Mesothelial cell of epicardium (in vitro differentiated cells): ENCODE measurements around the gene PPP1R7. TPM values are rescaled to one million over a fixed set of nuclear protein-coding genes. Genes with fewer than 3 reads are reported as not detected.
A peak's percentile ranks its signal among the peaks of the same experiment; 100 is the strongest.

Experiments used
- DNase-seq, 2 experiments: peaks; one replicate each; pipeline ENCODE4 v3.0.0; 2021; ENCODE audit warnings: low spot score in 2 of 2; ENCODE audit not compliant: unreplicated experiment in 2 of 2
- H3K27ac Mint-ChIP-seq: 2 replicates; pipeline ENCODE4 v1.8.0; 2021; ENCODE audit warnings: mixed read lengths
- H3K27me3 Mint-ChIP-seq: 2 replicates; pipeline ENCODE4 v1.8.0; 2021; ENCODE audit warnings: low read depth, mixed read lengths
- H3K36me3 Mint-ChIP-seq: 2 replicates; pipeline ENCODE4 v1.8.0; 2021; ENCODE audit warnings: mixed read lengths
- H3K4me1 Mint-ChIP-seq: 2 replicates; pipeline ENCODE4 v1.8.0; 2021; ENCODE audit warnings: mixed read lengths
- H3K4me3 Mint-ChIP-seq: 2 replicates; pipeline ENCODE4 v1.8.0; 2021; ENCODE audit warnings: mild to moderate bottlenecking, moderate library complexity, mixed read lengths
- H3K9me3 Mint-ChIP-seq: 2 replicates; pipeline ENCODE4 v1.8.0; 2021; ENCODE audit warnings: mixed read lengths
- CTCF ChIP-seq: fragments of 200-600 bp; sonication (generic); IDR thresholded peaks from one replicate; pipeline ENCODE4 v1.5.0; 2021; ENCODE audit warnings: antibody characterized with exemption; ENCODE audit not compliant: unreplicated experiment
- total RNA-seq: library from RNA; stranded (reverse); gene quantifications from 3 replicates; pipeline ENCODE4 v1.2.1, GENCODE V29; 2021

Gene PPP1R7
- total RNA-seq, 1 donor from 2014 or later = 37.3 TPM

GRCh38 chr2:241216211-241216761, 66.0 kb downstream of the PPP1R7 start:
- no peak overlapping the region for H3K27ac Mint-ChIP-seq
- peaks cover 15% of the 10 kb centered on the region for H3K4me1 Mint-ChIP-seq
- peaks cover 2% of the 10 kb centered on the region for H3K36me3 Mint-ChIP-seq
- no peak for TF ChIP-seq CTCF
- H3K4me3 Mint-ChIP-seq = peak overlapping the region; percentile 71
- DNase-seq = no peak
- no peaks in the 10 kb centered on the region for H3K9me3 Mint-ChIP-seq
- H3K27me3 Mint-ChIP-seq = peaks cover 18% of the 10 kb centered on the region

GRCh38 chr2:241217320-241218031, 67.2 kb downstream of the PPP1R7 start:
- peaks cover 12% of the 10 kb centered on the region for H3K27me3 Mint-ChIP-seq
- H3K4me3 Mint-ChIP-seq = peak overlapping the region; percentile 71
- H3K9me3 Mint-ChIP-seq = no peaks in the 10 kb centered on the region
- peaks cover 15% of the 10 kb centered on the region for H3K4me1 Mint-ChIP-seq
- peak; percentile 58 to 71 for DNase-seq
- H3K27ac Mint-ChIP-seq = peak overlapping the region; percentile 71
- H3K36me3 Mint-ChIP-seq = peaks cover 2% of the 10 kb centered on the region
- TF ChIP-seq CTCF = no peak

GRCh38 chr2:241218131-241219029, 68.1 kb downstream of the PPP1R7 start:
- Mint-ChIP-seq H3K4me3 (peak overlapping the region; percentile 81), H3K4me1 (peaks cover 15% of the 10 kb centered on the region), H3K9me3 (no peaks in the 10 kb centered on the region), H3K27me3 (peaks cover 7% of the 10 kb centered on the region), H3K36me3 (peaks cover 2% of the 10 kb centered on the region), H3K27ac (peak overlapping the region; percentile 79)
- DNase-seq = peak; percentile 53 to 58
- TF ChIP-seq CTCF = no peak

GRCh38 chr2:241219030-241219382, 68.7 kb downstream of the PPP1R7 start:
- no peak for TF ChIP-seq CTCF
- Mint-ChIP-seq H3K4me3 (peak overlapping the region; percentile 81), H3K27me3 (peaks cover 6% of the 10 kb centered on the region), H3K27ac (no peak overlapping the region), H3K36me3 (peaks cover 2% of the 10 kb centered on the region), H3K9me3 (no peaks in the 10 kb centered on the region), H3K4me1 (peaks cover 17% of the 10 kb centered on the region)
- no peak for DNase-seq

- Mint-ChIP-seq H3K4me3 (peak overlapping the region; percentile 7), H3K36me3 (peaks cover 2% of the 10 kb centered on the region)
Observed at GRCh38 chr2:241219856-241220356, 69.6 kb downstream of the PPP1R7 start.

More at GRCh38 chr2:241219856-241220356, 69.6 kb downstream of the PPP1R7 start:
- DNase-seq = no peak
- Mint-ChIP-seq H3K4me1 (peaks cover 25% of the 10 kb centered on the region), H3K27ac (no peak overlapping the region), H3K9me3 (no peaks in the 10 kb centered on the region), H3K27me3 (peaks cover 4% of the 10 kb centered on the region)
- no peak for TF ChIP-seq CTCF
